8988T (cell line): ENCODE results near the gene STK38L.

Experiments used
- DNase-seq: peaks from one replicate; pipeline ENCODE4 v3.0.0; 2011

The STK38L gene

DNA sequence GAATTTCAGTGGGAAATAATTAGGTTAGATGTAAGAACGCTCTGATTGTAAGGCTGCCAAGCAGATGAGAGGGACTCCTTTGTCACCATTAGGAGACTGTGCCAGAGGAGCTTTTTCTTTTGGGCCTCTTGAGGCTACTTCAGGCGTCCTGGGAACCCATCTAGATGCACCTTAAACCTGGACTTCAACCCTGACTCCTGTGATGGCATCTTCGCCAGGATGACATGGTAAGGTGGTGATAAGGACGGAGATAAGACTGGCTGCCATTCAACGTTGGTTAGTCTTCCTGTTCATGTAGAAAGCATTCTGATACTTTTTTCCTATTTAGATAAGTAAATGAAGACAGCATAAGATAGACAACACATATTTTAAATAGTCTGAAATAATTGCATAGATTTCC lies 36.3 kb downstream of the STK38L start:
- DNase-seq: no peak

- DNase-seq: no peak
Observed at GRCh38 chr12:27282754-27283153, 38.7 kb downstream of the STK38L start.

GRCh38 chr12:27284021-27284420 lies 39.9 kb downstream of the STK38L start:
- DNase-seq: no peak

DNA sequence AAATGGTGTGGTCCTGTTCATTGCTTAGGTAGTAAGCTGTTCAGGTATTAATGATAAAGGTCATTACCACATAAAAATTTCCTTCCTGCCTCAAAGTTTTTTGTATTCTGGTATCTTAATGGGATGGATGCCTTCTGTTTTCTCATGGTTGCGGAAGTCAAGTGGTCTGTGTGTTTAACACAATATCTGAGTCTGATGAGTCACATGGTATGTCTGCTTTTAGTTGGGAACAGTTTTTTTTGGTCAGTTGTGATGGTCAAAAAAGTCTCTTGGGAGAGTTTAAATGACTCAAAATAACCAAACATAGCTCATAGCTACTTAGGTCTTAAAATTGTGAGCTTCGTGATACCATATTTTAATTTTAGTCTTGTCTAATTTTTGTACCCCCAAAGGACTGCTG lies 40.7 kb downstream of the STK38L start:
- DNase-seq: no peak

GRCh38 chr12:27285403-27285802 lies 41.3 kb downstream of the STK38L start:
- DNase-seq: no peak

DNA sequence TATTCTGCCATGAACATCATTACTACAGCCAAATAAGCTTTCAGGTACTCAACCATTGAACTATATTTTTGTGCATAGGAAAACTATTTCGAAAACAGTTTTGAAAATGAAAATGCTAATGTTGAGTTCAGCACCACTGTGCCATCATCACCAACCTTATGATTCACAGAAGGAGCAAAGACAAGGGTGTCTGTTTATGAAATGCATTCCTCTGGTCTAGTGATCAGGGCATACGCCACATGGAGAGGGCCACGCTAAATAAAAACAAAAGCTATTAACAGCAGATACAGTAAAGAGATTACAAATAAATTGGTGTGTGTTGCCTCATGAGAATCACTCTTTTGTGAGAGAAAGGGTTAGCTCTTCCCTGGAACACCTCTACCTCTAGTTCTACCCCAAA lies 45.3 kb downstream of the STK38L start:
- no peak for DNase-seq

GRCh38 chr12:27290501-27291168 lies 46.5 kb downstream of the STK38L start:
- no peak for DNase-seq

DNA sequence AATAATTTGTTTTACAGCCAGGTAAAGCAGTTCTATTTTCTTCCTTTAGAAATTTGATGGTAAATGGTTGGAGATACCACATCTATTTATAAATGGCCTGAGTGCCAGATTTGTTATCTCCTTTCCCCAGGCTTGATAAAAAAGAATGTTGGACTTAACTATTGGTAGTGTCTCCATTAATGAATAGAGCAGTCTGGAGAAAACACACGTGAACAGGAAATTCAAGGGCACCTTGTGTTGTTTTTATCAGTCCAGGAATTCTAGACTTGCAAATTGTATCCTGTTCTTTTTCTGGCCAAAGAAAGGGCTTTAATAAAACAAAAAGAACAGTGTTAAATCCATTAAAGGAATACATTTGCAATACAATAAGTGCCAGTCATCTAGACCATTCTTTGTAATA lies 47.8 kb downstream of the STK38L start:
- no peak for DNase-seq

DNA sequence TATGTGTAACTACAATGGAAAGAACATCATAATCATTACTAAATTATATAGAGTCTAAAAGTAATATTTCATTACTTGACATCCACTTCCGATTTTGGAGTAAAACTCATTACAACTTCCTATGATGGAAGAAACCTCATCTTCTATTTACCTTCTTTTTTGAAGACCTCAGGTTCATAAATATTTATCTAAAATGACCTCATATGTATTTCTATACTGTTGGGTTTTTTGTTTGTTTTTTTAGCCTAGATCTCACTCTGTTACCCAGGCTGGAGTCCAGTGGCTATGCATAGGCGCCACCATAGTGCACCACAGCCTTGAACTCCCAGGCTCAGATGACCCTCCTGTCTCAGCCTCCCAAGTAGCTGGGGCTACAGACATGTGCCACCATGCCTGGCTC lies 48.6 kb downstream of the STK38L start:
- DNase-seq: no peak

DNA sequence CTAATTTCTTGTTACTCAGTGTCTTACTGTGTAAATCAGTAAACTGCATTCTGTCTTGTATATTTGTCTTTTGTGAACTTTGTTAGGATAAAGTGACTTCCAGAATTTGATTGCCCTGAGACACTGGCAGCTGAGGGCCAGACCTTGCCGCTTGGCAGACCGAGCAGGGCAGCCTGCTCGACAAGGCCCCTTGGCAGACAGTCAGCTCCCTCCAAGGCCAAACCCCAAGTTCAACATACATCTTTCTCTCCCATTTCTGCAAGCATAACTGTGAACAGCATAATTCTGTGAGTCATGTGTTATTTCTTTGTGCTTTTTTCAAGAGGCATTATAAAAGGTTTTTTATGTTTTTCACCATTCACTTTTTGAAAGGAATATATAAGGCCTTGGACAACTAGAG lies 49.4 kb downstream of the STK38L start:
- DNase-seq: no peak

GRCh38 chr12:27296674-27297073 lies 52.6 kb downstream of the STK38L start:
- DNase-seq: no peak

DNA sequence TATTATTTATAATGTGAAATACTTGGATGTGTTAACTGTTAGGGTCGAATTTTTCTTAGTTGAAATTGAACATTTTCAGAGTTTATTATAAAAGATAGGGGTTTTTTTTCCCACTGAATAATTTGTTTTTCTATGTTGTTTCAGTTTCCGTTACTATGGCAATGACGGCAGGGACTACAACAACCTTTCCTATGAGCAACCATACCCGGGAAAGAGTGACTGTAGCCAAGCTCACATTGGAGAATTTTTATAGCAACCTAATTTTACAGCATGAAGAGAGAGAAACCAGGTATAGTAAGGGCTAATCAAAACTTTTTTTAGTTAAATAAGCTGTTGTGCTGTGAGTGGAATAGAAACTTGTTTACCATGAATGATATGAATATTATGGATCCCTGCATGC lies 53.5 kb downstream of the STK38L start:
- DNase-seq: no peak

- no peak for DNase-seq
Observed at GRCh38 chr12:27299102-27299501, 55.0 kb downstream of the STK38L start.

DNA sequence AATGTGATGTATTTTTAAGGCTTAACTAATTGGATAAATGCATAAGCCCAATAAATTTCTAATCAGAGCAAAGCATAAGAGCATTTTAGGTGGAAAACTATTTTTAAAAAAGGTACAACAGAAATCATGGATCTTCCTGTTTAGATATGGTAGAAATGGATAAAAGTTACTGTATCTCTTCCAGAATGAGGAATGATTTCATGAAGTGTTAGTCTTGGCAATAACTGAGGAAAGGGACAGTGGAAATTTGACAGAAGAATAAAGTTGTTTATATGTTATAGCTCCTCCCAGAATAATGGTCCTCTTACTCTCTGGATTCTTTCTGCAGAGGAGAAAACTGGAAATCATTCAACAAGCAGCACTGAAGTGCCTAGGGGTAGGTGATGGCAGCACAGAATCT lies 56.1 kb downstream of the STK38L start:
- DNase-seq: no peak

DNA sequence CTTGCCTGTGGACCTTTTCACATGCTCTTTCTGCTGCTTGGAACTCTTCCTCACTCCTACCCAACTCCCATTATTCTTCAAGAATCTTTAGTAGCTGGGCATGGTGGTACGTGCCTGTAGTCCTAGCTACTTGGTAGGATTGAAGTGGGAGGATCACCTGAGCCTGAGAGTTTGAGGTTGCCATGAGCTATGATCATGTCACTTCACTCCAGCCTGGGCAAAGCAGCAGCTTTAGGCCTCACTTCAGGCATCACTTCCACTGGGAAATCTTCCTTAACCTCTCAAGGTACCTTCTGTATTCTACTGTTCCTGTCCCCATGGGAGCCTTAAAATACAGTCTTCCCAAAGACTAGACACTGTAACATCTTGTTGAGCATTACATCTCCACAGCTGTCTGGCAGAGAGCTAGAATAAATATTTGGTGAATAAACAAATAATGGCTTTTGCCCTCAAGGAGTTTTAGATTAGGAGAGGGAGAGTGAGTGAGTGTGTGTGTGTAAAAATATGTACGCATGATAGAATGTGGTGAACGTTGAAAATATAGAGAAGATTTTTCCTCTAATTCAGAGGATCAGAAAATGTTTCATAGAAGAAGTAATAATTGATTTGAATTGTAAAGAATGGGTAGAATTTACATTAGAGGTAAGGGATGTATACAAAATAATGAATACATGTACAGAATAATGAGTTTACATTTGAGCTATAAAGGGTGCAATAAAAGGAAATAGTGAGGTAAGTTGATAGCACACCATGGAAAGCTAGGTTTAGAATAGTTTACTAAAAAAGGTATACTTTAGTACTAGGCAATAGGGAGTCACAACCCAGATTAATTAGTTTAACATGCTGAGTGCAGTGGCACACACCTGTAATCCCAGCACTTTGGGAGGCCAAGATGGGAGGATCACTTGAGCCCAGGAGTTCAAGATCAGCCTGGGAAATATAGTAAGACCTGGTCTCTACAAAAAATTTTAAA lies 59.3 kb downstream of the STK38L start:
- no peak for DNase-seq

GRCh38 chr12:27304856-27305255 lies 60.8 kb downstream of the STK38L start:
- DNase-seq: no peak

DNA sequence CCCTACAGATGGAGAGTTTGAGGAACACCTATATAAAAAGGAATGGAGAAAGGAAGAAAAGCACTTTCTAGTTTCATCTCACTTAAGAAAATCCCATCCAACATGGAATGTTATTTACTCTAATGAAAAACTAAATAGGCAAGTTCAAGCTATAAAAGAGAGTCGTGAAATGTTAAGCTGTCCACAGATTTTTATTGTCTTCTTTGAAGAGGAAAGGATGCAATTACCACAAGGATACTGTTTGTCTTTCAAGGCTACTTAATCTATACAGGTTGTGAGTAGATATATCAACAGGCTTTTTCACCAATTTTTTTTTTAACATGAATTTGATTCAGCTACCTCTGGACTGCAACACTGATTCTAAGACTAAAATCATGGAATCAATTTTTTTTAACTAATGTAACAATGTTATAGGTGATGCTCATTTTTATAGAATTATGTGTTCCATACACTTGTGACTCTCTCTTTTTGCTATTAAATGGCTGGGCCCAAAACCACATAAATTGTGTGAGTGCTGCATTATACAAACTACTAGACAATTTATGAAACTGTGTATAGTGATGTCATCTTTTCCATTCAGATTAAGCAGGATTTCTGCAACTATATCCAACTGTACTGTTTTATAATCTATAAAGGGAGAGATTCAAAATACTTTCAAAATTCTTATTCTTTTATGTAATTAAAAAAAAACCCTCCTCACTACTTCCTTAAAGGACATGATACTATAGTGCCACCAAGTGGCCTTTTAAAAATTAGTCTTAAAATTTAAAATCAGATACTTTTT lies 61.8 kb downstream of the STK38L start:
- DNase-seq: no peak

GRCh38 chr12:27309293-27309994 lies 65.4 kb downstream of the STK38L start:
- no peak for DNase-seq

DNA sequence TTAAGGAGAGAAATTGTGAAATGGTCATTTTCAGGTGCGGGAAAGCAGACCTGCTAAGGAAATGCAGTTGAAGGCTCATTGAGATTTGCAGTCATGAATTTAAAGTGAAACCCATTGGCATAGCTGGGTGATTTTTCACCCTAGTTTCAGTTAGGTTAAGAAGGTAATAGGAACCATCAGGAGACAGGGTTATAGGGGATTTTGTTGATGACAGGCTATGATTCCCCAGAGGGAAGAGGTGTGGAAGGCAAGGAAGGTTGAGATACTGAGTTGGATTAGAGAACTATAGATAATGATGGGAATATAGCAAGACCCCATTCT lies 65.9 kb downstream of the STK38L start:
- no peak for DNase-seq

DNA sequence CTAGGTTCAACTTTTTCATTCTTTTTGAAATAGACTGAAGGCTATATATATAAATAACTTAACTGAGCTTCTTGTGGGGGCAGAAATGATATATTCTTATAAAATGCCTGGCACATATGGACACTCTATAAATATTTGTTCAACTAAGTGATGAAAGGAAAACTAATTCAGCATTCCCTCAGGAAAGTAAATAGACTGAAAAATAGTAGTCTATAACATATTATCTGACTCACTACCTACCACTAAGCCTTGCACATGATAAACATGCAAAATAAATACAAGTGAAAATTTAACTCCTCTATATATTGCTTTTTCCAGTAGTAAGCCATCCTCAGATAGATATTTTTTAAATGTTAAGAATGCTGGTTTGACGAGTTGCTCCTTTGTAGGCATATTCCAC lies 72.9 kb downstream of the STK38L start:
- DNase-seq: no peak

- no peak for DNase-seq
Observed at GRCh38 chr12:27319409-27319808, 75.3 kb downstream of the STK38L start.

DNA sequence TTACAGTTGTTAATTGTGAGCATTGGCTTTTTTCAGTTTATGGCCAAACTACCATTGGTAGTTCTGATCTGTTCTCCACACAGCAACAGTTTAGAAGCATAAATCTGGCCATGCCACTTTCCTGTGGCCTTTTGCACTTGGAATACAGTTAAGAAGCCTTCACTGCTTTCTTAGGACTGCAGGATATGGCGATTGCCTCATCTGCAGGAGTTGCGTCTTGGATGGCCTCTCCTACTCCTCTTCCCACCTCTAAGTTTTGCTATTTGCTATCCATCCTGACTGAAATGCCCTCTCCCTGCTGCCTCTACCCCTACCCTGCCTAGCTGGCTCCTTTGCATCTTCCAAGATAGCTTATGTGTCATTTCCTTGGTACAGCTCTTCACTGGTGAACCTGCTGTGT lies 75.8 kb downstream of the STK38L start:
- DNase-seq: no peak

DNA sequence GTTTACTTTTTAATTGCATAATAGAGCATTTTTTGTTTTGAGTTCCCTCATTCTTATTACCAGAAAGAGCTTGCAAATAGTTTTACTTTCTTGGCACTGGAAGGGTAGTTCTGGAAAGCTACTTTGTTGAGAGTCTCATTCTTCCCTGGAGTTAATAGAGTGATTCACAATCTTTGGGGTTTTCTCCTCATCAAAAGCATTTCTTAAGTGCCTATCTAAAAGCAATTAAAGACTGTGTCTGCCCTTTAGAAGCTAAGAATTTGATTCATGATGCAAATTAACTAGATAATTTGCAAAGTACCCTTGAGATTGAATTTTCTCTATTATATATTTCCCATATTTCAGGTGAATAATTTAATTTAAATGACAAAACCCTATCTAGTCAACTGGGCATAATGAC lies 80.4 kb downstream of the STK38L start:
- no peak for DNase-seq
